ENCODE measurements around the gene BCKDHA. TPM values are rescaled to one million over a fixed set of nuclear protein-coding genes. Genes with fewer than 3 reads are reported as not detected.
"Not testable (repeated sequence)": the region's sequence is repeated elsewhere in the genome, so short reads cannot be mapped to it uniquely, and the experiment has no call there.

The BCKDHA gene
- polyA plus RNA-seq, 1 donor from 2014 or later, result 51.9 TPM

GRCh38 chr19:41434450-41434849, 36.8 kb downstream of the BCKDHA start:
- H3F3A ChIP-seq (ENCODE audit: insufficient read depth, low read length, poor library complexity, severe bottlenecking), result no peaks in the 10 kb centered on the region
- no peak overlapping the region for H3K4me2 ChIP-seq (ENCODE audit: low read length)
- no peaks in the 10 kb centered on the region for H3K9me3 ChIP-seq (ENCODE audit: low read length)
- H3K27ac ChIP-seq (ENCODE audit: low read length), result no peak overlapping the region
- no peaks in the 10 kb centered on the region for H4K20me1 ChIP-seq (ENCODE audit: insufficient read depth)
- no peaks in the 10 kb centered on the region for H3K9me2 ChIP-seq (ENCODE audit: insufficient read depth, low read length)
- peaks cover 9% of the 10 kb centered on the region for H3K79me2 ChIP-seq (replicated peaks; ENCODE audit: insufficient read depth, low read length)
- no peaks in the 10 kb centered on the region for H3K27me3 ChIP-seq (ENCODE audit: insufficient read depth, low read depth, low read length)
- no peak for TF ChIP-seq EP300 (conservative IDR thresholded peaks at IDR 0.05; ENCODE audit: poor library complexity, severe bottlenecking)
- H3K36me3 ChIP-seq (ENCODE audit: insufficient read depth, low read length), result no peaks in the 10 kb centered on the region
- H3K4me3 ChIP-seq (ENCODE audit: low read length), result no peak overlapping the region
- H3K9ac ChIP-seq (ENCODE audit: low read length), result no peak overlapping the region
- H2AFZ ChIP-seq (ENCODE audit: low read depth, low read length), result no peak overlapping the region

DNA sequence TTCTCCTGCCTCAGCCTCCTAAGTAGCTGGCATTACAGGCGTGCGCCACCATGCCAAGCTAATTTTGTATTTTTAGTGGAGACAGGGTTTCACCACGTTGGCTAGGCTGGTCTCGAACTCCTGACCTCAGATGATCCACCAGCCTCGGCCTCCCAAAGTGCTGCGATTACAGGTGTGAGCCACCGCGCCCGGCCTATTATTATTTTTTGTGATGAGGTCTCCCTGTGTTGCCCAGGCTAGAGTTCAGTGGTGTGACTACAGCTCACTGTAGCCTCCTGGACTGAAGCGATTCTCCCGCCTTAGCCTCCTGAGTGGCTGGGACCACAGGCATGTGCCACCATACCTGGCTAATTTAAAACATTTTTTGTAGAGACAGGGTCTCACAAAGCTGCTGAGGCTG, 37.8 kb downstream of the BCKDHA start:
- H3K79me2 ChIP-seq (replicated peaks; ENCODE audit: insufficient read depth, low read length); H3K9me2 ChIP-seq (ENCODE audit: insufficient read depth, low read length); H3K9me3 ChIP-seq (ENCODE audit: low read length); H3K27me3 ChIP-seq (ENCODE audit: insufficient read depth, low read depth, low read length); H3K4me2 ChIP-seq (ENCODE audit: low read length); H3K9ac ChIP-seq (ENCODE audit: low read length); H3K36me3 ChIP-seq (ENCODE audit: insufficient read depth, low read length); H3F3A ChIP-seq (ENCODE audit: insufficient read depth, low read length, poor library complexity, severe bottlenecking); H3K27ac ChIP-seq (ENCODE audit: low read length); H3K4me3 ChIP-seq (ENCODE audit: low read length); H4K20me1 ChIP-seq (ENCODE audit: insufficient read depth); H2AFZ ChIP-seq (ENCODE audit: low read depth, low read length): not testable (repeated sequence)

- H3F3A ChIP-seq (ENCODE audit: insufficient read depth, low read length, poor library complexity, severe bottlenecking), result no peaks in the 10 kb centered on the region
- no peaks in the 10 kb centered on the region for H4K20me1 ChIP-seq (ENCODE audit: insufficient read depth)
- H3K9ac ChIP-seq (ENCODE audit: low read length), result no peak overlapping the region
Observed at GRCh38 chr19:41435936-41436673, 38.5 kb downstream of the BCKDHA start.

More at GRCh38 chr19:41435936-41436673, 38.5 kb downstream of the BCKDHA start:
- Histone ChIP-seq H3K9me3 (ENCODE audit: low read length) (no peaks in the 10 kb centered on the region), H3K27me3 (ENCODE audit: insufficient read depth, low read depth, low read length) (no peaks in the 10 kb centered on the region), H2AFZ (ENCODE audit: low read depth, low read length) (no peak overlapping the region), H3K9me2 (ENCODE audit: insufficient read depth, low read length) (no peaks in the 10 kb centered on the region), H3K79me2 (replicated peaks; ENCODE audit: insufficient read depth, low read length) (peaks cover 9% of the 10 kb centered on the region), H3K4me2 (ENCODE audit: low read length) (no peak overlapping the region), H3K4me3 (ENCODE audit: low read length) (no peak overlapping the region), H3K27ac (ENCODE audit: low read length) (no peak overlapping the region), H3K36me3 (ENCODE audit: insufficient read depth, low read length) (no peaks in the 10 kb centered on the region)
- TF ChIP-seq SMC3 (conservative IDR thresholded peaks at IDR 0.05; ENCODE audit: poor library complexity), result no peak
- TF ChIP-seq POLR2AphosphoS5 (IDR thresholded peaks at IDR 0.05), result no peak
- no peak for TF ChIP-seq RAD21 (conservative IDR thresholded peaks at IDR 0.05)
- TF ChIP-seq, protein P1, sequence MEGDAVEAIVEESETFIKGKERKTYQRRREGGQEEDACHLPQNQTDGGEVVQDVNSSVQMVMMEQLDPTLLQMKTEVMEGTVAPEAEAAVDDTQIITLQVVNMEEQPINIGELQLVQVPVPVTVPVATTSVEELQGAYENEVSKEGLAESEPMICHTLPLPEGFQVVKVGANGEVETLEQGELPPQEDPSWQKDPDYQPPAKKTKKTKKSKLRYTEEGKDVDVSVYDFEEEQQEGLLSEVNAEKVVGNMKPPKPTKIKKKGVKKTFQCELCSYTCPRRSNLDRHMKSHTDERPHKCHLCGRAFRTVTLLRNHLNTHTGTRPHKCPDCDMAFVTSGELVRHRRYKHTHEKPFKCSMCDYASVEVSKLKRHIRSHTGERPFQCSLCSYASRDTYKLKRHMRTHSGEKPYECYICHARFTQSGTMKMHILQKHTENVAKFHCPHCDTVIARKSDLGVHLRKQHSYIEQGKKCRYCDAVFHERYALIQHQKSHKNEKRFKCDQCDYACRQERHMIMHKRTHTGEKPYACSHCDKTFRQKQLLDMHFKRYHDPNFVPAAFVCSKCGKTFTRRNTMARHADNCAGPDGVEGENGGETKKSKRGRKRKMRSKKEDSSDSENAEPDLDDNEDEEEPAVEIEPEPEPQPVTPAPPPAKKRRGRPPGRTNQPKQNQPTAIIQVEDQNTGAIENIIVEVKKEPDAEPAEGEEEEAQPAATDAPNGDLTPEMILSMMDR (IDR thresholded peaks at IDR 0.05; ENCODE audit: poor library complexity, severe bottlenecking), result no peak
- no peak for TF ChIP-seq TAF1 (IDR thresholded peaks at IDR 0.05; ENCODE audit: low read depth)
- TF ChIP-seq EP300 (conservative IDR thresholded peaks at IDR 0.05; ENCODE audit: poor library complexity, severe bottlenecking), result no peak
- no peak for TF ChIP-seq MXI1 (conservative IDR thresholded peaks at IDR 0.05; ENCODE audit: poor library complexity, severe bottlenecking)
- no peak for TF ChIP-seq REST (IDR thresholded peaks at IDR 0.05; ENCODE audit: borderline replicate concordance)
- no peak for TF ChIP-seq EZH2 (IDR thresholded peaks at IDR 0.05; ENCODE audit: borderline replicate concordance, insufficient read depth, low read length, poor library complexity, severe bottlenecking)

Data from neural cell (in vitro differentiated cells).